HG02973 (cell line): ENCODE results near the gene F13A1.
"Not testable (repeated sequence)": the region's sequence is repeated elsewhere in the genome, so short reads cannot be mapped to it uniquely, and the experiment has no call there.

Experiments
- ATAC-seq: cut with Tn5 transposase; IDR thresholded peaks from one replicate; pipeline ENCODE4 v1.9.1; 2021; ENCODE audit warnings: moderate library complexity; ENCODE audit not compliant: unreplicated experiment

Gene F13A1

GRCh38 chr6:6317825-6318733, 2.4 kb downstream of the F13A1 start:
- no peak for ATAC-seq

GRCh38 chr6:6317386-6317785, 3.1 kb downstream of the F13A1 start:
- no peak for ATAC-seq

DNA sequence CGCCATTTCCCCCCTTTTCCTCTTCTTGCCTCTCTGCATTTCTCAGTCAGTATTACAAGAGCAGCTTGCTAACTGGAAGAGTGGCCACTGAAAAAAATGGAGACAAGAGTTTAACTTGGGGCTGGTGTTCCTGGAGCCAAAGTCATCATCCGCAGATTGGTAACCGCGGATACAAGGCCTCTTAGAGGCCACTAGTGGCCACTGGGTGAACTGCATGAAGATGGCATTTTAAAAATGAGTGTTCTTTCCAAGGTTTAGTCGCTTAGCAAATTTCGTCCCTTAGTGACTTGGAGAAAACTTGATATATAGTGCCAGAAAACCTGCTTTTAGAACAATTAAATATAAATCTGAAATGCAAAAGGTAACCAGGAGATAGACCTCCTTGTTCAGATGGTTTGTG, 4.8 kb downstream of the F13A1 start:
- ATAC-seq = no peak

DNA sequence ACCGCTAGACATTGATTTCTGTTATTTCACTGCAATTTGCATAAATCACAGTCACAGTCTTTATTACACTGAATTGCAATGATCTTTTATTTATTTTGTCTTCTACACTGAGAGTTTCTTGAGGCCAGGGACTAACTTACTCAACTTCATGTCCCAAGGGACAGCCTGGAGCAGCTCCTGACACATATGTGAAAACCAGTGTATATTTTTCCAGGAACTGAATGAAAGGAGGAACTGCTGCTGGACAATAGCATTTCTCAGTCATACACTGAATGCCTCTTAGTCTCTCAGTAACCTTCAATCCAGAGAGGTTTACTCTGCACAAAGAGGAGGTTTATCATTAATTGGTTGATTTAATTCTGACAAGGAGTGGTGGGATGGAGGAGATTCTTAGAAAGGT, 5.9 kb downstream of the F13A1 start:
- ATAC-seq = no peak

DNA sequence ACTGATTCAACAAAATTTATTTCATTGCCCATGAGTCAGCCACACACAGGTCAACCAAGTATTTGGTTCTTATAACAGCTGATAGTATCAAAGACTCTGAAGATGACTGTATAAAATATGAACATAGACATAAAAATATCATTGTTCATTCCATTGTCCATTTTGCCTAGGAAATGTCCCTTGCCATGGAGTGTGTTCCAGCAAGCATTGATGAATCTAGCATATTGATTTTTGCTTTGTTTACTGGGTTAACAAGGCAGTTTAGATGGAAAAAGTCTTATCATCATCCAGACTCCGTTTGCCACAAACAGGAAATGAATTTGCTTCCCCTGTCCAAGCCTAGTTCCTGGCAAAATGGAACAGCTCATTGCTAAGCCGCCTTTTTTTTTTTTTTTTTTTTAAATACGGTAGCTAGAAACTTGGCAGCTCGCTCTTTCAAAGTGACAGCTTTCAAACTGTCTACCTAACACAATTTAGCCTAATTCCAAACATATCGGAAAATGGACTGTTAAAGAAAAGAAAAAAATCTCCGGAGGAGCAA, 7.5 kb downstream of the F13A1 start:
- ATAC-seq = no peak

DNA sequence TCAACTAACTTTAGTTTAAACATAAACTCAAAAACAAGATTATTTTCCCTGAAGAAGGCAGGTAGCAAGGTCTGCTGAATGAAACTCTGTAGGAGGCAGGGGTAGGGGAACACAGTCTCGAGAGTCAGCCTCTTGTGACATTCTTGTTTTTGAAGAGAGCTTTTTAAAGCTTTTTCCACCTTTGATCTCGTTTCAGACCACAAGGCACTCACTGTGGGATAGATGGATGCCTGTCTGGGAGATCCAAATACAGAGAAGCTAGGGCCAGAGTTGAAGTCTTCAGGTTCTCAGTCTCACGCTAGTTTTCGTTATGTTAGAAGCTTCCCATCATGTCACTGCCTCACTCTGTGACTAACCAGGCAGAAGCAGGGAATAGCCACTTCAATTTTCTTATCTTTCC, 14.9 kb downstream of the F13A1 start:
- ATAC-seq = no peak

- ATAC-seq = not testable (repeated sequence)
Observed at GRCh38 chr6:6300383-6300782, 20.1 kb downstream of the F13A1 start.

DNA sequence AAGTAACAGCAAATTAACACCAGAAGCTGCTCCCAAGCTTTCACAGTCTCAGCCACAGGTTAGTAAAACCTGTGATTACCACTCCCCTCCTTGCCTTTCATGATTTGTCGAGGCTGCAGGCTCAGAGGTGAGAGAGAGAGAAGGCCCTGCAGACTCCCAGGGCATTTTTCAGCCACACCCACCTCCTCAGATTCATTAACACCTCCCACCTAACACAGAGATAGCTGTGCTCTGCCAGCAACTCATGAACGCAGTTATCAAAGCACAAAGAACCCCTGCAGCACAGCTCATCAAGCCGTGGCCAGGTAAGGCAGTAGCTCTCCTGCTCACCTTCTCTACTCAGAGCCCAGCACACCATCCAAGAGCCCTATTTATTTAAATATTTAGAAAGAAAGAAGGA, 27.1 kb downstream of the F13A1 start:
- no peak for ATAC-seq

- ATAC-seq = no peak
Observed at GRCh38 chr6:6287415-6287814, 33.0 kb downstream of the F13A1 start.

DNA sequence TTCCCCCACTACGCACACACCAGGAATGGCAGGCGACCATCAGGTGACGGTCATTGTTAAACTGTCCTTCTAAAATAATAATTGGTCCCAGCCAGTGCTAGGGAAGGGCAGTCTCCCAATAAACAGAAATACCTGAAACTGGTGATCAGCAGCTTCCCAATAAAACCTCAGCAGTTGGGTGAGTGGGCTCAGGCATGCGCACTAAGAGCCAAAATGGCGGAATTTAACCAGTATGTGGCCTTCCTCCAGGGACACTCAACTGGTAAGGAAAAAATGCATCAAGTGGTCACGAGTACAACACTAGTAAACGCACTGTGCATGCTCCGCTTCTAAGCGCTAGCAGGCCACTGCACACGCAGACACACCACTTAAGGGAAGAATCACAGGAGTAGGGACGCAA, 34.8 kb downstream of the F13A1 start:
- ATAC-seq = no peak

DNA sequence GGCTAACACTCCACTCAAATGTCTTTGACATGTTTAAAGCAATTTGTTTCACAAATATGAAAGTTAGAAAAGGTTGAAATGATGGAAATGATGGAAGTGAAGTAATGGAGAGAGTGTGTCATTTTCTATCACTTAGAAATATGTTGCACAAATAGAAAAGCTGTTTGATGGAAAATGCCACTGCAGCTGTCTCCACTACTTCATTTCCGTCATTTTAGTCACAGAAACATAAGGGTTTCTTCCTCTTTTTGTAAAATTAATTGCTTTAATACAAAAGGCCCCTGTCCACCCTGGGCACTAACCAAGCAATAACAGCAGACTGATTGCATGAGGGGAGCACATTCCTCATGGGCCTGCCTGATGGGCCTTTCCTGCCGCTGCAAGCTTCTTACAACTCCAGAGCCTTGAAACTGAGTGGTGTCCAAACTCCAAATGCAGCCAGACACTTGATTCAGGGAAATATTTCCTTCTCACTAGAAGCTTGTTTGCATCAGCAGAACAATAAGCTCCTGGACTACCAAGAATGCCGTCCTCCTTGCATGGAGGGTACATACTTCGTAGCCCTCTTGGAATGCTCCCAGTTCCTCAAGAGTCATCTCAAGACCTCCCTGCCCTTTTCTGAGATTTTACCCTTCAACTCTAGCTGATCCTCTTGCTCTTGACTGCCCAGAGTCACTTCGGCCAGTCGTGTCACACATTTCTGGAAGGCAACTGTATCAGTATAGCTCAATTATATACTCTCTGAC, 36.1 kb downstream of the F13A1 start:
- no peak for ATAC-seq

- ATAC-seq = no peak
Observed at GRCh38 chr6:6283746-6284145, 36.7 kb downstream of the F13A1 start.

GRCh38 chr6:6282716-6283115, 37.7 kb downstream of the F13A1 start:
- ATAC-seq = no peak

DNA sequence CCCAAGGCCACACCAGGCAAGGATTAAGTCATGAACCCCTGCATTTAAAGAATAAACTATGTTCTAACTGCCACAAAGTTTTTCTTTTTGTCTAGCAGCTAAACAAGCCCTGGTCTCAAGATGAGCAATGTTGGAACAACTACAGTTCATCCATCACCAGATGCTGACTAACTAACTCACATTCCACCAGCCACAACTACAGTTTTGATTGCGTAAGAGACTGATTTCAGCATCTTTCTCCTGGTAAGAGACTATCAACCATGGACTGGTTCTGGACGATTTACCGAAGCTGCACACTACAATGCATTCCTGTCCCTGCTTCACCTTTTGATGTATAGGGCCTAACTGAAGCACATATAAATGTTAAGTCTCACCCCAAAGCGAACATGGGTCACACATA, 43.0 kb downstream of the F13A1 start:
- no peak for ATAC-seq

DNA sequence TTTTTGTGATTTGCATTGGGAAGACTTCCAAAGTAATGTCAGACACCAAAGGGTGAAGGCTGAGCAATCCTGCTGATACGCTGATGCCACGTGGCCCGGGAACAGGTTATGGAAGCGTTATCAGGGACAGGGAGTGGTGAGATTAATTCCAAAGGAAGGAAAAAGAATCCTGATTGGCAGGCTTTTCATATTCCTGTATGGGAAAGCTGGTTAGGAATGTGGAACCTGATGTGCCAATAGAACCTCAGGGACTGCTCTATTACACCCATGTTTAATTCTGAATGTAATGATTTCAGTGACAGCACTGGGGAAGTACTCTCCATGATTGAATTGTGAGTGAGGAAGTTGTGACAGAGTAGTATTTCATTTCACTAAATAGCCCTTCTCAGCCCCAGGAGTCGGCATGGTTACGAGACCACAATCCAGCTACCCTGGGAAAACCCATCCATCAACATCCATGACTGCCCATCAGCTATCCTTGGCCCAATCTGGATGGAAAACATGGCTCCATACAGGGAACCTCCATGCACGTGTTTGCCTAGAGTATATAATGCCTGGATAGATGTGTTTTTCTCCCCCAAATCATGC, 49.4 kb downstream of the F13A1 start:
- ATAC-seq = no peak

DNA sequence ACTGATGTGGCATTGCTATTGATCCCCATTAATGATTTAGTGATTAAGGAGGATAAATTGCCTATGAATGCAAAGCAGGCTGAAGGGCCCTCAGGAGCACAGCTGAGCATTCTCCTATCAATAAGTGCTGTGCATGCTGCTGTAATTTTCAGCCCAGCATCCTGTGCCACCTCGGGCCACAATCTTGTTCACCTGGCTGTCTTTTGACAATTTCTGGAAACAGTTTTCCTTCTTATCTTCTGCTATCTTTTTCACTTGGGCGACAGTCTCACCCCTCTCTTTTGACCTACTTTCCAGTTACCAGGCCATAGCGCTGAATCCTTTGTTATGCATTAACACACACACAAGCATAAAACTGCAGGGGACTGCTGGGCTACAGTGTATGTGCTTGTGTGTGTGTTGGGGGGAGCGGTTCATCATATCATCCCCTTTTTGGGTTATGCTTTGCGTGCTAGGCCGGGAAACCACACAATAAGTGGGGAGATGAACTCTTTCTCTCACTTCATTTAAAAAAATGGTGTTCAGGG, 60.2 kb downstream of the F13A1 start:
- no peak for ATAC-seq

DNA sequence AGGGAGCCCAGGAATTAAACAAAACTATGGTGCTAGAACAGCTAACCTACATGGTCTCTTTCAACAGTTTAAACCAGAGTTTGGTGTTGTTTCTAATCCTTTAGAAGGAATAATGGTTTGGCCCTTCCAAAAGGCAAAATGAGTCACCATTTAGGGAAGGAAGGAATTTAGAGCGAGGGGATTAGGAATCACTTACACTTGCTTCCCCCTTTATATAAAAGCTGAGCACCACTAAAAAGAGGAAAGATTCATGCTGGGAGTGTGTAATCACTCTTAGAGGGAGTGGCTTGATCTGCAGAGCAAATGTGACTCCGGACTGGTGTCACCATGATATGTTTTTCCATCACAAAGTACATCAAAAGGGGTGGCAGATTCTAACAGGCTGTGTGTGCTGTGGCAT, 63.6 kb downstream of the F13A1 start:
- ATAC-seq = no peak

GRCh38 chr6:6256259-6256658, 64.2 kb downstream of the F13A1 start:
- ATAC-seq = no peak

DNA sequence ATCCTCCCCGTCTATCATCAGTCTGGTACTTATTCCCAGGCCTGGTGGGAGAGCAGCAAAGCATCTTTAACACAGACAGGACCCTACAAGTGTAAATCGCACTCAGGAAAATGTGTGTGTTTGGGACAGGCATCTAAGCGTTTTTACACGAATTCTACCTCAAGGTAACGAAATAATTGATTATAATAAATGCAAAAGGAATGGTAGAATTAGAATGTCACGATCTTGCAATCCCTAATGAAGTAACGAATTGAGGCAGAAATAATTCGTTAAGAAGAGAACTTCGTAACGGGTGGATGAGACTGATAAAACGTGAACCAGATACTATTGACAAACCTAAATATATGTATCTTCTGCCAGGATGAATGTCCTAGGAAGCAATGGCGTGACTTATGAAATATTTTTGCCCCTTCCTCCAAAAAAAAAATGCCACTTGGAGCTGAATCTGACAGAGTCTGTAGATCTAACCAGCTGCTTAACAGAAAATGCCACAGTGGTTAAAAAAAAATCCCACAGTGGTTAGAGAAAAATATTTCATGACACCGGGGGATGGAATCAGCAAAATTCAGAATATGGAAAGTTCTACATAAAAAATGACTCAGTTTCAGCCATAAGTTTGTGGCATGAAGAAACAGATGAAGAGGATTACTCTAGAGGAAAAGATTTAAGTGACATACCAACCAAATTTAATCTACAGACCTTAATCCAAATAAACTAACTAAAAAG, 68.7 kb downstream of the F13A1 start:
- ATAC-seq = no peak

- no peak for ATAC-seq
Observed at GRCh38 chr6:6248651-6249050, 71.8 kb downstream of the F13A1 start.

DNA sequence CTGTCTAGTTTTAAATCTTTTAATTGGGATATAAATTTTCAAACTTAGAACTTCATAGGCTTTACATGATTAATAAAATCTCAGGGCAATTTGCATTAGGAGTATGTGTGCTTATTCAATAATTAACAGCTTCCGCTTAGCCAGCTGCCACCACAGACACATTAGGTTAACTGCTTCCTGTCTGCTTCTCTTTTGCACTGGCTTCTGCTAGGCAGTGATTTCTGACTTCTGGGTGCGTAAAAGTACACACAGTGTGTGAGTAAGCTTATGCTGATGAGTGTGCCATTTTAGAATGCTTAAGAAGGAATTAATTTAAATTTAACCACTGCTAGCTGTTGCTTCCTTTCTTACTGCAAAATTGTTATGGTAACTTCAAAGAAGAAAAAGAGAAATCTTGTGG, 73.9 kb downstream of the F13A1 start:
- ATAC-seq = peak; percentile 80
